IMR-90 (cell line): ENCODE measurements around the gene CAPZA1. TPM values are rescaled to one million over a fixed set of nuclear protein-coding genes. Genes with fewer than 3 reads are reported as not detected.

Source experiments
- ATAC-seq: fragments of 200-7000 bp; cut with Tn5 transposase; 2 replicates; pipeline ENCODE4 v1.9.1; 2020; ENCODE audit warnings: low read depth, mild to moderate bottlenecking, moderate library complexity
- BruUV-seq: library from RNA; stranded (reverse); fragments of 400-500 nt; replicated peaks from 2 replicates; lab custom pipeline; 2021; lab: Mats Ljungman, UMichigan
- CTCF ChIA-PET: fragments of 300-600 bp; formaldehyde crosslinking; extraction: SDS; loops from one replicate; lab custom pipeline; 2021; ENCODE audit warnings: antibody characterized with exemption; lab: Yijun Ruan, JAX
- POLR2A ChIA-PET: fragments of 300-600 bp; sonication (Branson Sonifier 250); formaldehyde crosslinking; loops from one replicate; lab custom pipeline; 2022; ENCODE audit warnings: antibody characterized with exemption; ENCODE audit not compliant: unreplicated experiment; lab: Charles Lee
- DNase-seq: peaks from one replicate; pipeline ENCODE4 v3.0.0; 2013
- H2AFZ ChIP-seq: replicated peaks from 2 replicates; pipeline ENCODE3; 2013; ENCODE audit warnings: low read length, mild to moderate bottlenecking; ENCODE audit not compliant: poor library complexity
- H2AK5ac ChIP-seq: 2 replicates; pipeline ENCODE4 v1.6.1; 2013; ENCODE audit warnings: low read depth, low read length, inconsistent platforms
- H2AK9ac ChIP-seq: replicated peaks from 2 replicates; pipeline ENCODE3; 2013; ENCODE audit warnings: mild to moderate bottlenecking, low read depth, low read length, moderate library complexity; ENCODE audit not compliant: poor library complexity
- H2BK120ac ChIP-seq: 2 replicates; pipeline ENCODE4 v1.6.1; 2013; ENCODE audit warnings: low read depth, low read length, inconsistent platforms
- H2BK15ac ChIP-seq: 3 replicates; pipeline ENCODE4 v1.6.1; 2013; ENCODE audit warnings: low read depth, low read length, inconsistent platforms
- H2BK20ac ChIP-seq: 2 replicates; pipeline ENCODE4 v1.6.1; 2013; ENCODE audit warnings: low read depth, mild to moderate bottlenecking, inconsistent platforms, low read length, moderate library complexity
- H2BK5ac ChIP-seq: 2 replicates; pipeline ENCODE4 v1.6.1; 2013; ENCODE audit warnings: mild to moderate bottlenecking, low read depth, low read length, inconsistent platforms; ENCODE audit not compliant: poor library complexity, severe bottlenecking
- H3K14ac ChIP-seq: replicated peaks from 2 replicates; pipeline ENCODE4 v1.6.1; 2013; ENCODE audit warnings: low read depth, low read length, inconsistent platforms
- H3K18ac ChIP-seq: 2 replicates; pipeline ENCODE4 v1.6.1; 2013; ENCODE audit warnings: low read depth, low read length, control low read depth
- H3K23ac ChIP-seq: 2 replicates; pipeline ENCODE4 v1.6.1; 2013; ENCODE audit warnings: low read depth, low read length, inconsistent platforms
- H3K27ac ChIP-seq: 2 replicates; pipeline ENCODE4 v1.5.1; 2013; ENCODE audit warnings: mild to moderate bottlenecking, control low read depth, low read length; ENCODE audit not compliant: insufficient read depth
- H3K27me3 ChIP-seq: 2 replicates; pipeline ENCODE4 v1.6.1; 2013; ENCODE audit warnings: low read length; ENCODE audit not compliant: control insufficient read depth, insufficient read depth
- H3K36me3 ChIP-seq: 2 replicates; pipeline ENCODE4 v1.6.1; 2013; ENCODE audit warnings: low read length, mixed read lengths; ENCODE audit not compliant: control insufficient read depth, insufficient read depth
- H3K4ac ChIP-seq: 2 replicates; pipeline ENCODE4 v1.6.1; 2013; ENCODE audit warnings: low read depth, low read length, inconsistent platforms
- H3K4me1 ChIP-seq: 2 replicates; pipeline ENCODE4 v1.6.1; 2013; ENCODE audit warnings: low read length, mixed read lengths; ENCODE audit not compliant: control insufficient read depth, insufficient read depth
- H3K4me2 ChIP-seq: 2 replicates; pipeline ENCODE4 v1.6.1; 2013; ENCODE audit warnings: low read depth, mild to moderate bottlenecking, control low read depth, low read length, moderate library complexity
- H3K4me3 ChIP-seq: 2 replicates; pipeline ENCODE4 v1.5.1; 2013; ENCODE audit warnings: low read depth, mild to moderate bottlenecking, control low read depth, low read length, moderate library complexity; ENCODE audit not compliant: insufficient read depth
- H3K56ac ChIP-seq: 2 replicates; pipeline ENCODE4 v1.6.1; 2013; ENCODE audit warnings: low read length, inconsistent platforms; ENCODE audit not compliant: insufficient read depth; ENCODE audit errors: extremely low read depth
- H3K79me1 ChIP-seq, 2 experiments: 2 replicates each; pipeline ENCODE4 v1.6.1; 2013; ENCODE audit warnings: low read length in 2 of 2, inconsistent platforms in 1 of 2, low read depth in 1 of 2
- H3K9ac ChIP-seq: 2 replicates; pipeline ENCODE4 v1.6.1; 2013; ENCODE audit warnings: low read depth, low read length, control low read depth
- H3K9me1 ChIP-seq: 2 replicates; pipeline ENCODE4 v1.6.1; 2013; ENCODE audit warnings: low read length, inconsistent platforms; ENCODE audit not compliant: insufficient read depth
- H3K9me3 ChIP-seq: 2 replicates; pipeline ENCODE4 v1.6.1; 2013; ENCODE audit warnings: low read length; ENCODE audit not compliant: control insufficient read depth, insufficient read depth
- H4K20me1 ChIP-seq: 2 replicates; pipeline ENCODE4 v1.6.1; 2013; ENCODE audit warnings: low read length, inconsistent platforms; ENCODE audit not compliant: insufficient read depth
- H4K5ac ChIP-seq: 2 replicates; pipeline ENCODE4 v1.6.1; 2013; ENCODE audit warnings: mild to moderate bottlenecking, low read depth, low read length, control low read depth
- H4K8ac ChIP-seq, 2 experiments: 2 replicates each; pipeline ENCODE4 v1.6.1; 2013; ENCODE audit warnings: low read depth in 2 of 2, low read length in 2 of 2, control low read depth in 1 of 2, inconsistent platforms in 1 of 2
- H4K91ac ChIP-seq: 2 replicates; pipeline ENCODE4 v1.6.1; 2013; ENCODE audit warnings: low read depth, low read length, inconsistent platforms; ENCODE audit not compliant: insufficient read depth
- BHLHE40 ChIP-seq: fragments of 150-350 bp; IDR thresholded peaks from 2 replicates; pipeline ENCODE4 v1.6.1; 2016; ENCODE audit warnings: mild to moderate bottlenecking, low read depth, low read length
- CEBPB ChIP-seq: IDR thresholded peaks from 2 replicates; pipeline ENCODE4 v1.6.1; 2012; ENCODE audit warnings: low read depth, low read length, improper control_type of control experiment
- CHD1 ChIP-seq: IDR thresholded peaks from 2 replicates; pipeline ENCODE4 v1.6.1; 2012; ENCODE audit warnings: low read depth, low read length, improper control_type of control experiment
- FOS ChIP-seq: fragments of 150-350 bp; IDR thresholded peaks from 2 replicates; pipeline ENCODE4 v1.6.1; 2016; ENCODE audit warnings: low read depth, low read length
- MAFK ChIP-seq: IDR thresholded peaks from 2 replicates; pipeline ENCODE4 v1.6.1; 2012; ENCODE audit warnings: low read depth, low read length, improper control_type of control experiment
- MAZ ChIP-seq: IDR thresholded peaks from 2 replicates; pipeline ENCODE4 v1.6.1; 2012; ENCODE audit warnings: low read depth, mild to moderate bottlenecking, low read length, improper control_type of control experiment, moderate library complexity, borderline replicate concordance
- MXI1 ChIP-seq: IDR thresholded peaks from 2 replicates; pipeline ENCODE4 v1.6.1; 2012; ENCODE audit warnings: low read depth, mild to moderate bottlenecking, low read length, moderate library complexity, borderline replicate concordance
- NFE2L2 ChIP-seq: fragments of 150-350 bp; IDR thresholded peaks from 2 replicates; pipeline ENCODE4 v1.6.1; 2016; ENCODE audit warnings: low read depth, mild to moderate bottlenecking, low read length
- POLR2A ChIP-seq: IDR thresholded peaks from 2 replicates; pipeline ENCODE4 v1.6.1; 2012; ENCODE audit warnings: mild to moderate bottlenecking, low read depth, low read length
- RCOR1 ChIP-seq: IDR thresholded peaks from 2 replicates; pipeline ENCODE4 v1.6.1; 2012; ENCODE audit warnings: mild to moderate bottlenecking, low read length, improper control_type of control experiment; ENCODE audit not compliant: insufficient replicate concordance
- RFX5 ChIP-seq: IDR thresholded peaks from 2 replicates; pipeline ENCODE4 v1.8.0; 2012; ENCODE audit warnings: low read depth, mild to moderate bottlenecking, low read length, moderate library complexity
- SMC3 ChIP-seq: fragments of 150-350 bp; IDR thresholded peaks from 2 replicates; pipeline ENCODE4 v1.6.1; 2016; ENCODE audit warnings: low read depth, mild to moderate bottlenecking, antibody characterized with exemption, low read length, moderate library complexity
- WGBS, 2 experiments: methylation state at CpG; one replicate each; pipeline versions ENCODE4 v1.1.5 to v1.1.7; 2013; ENCODE audit warnings: missing lambda C conversion rate in 2 of 2; ENCODE audit not compliant: insufficient read length in 1 of 2; ENCODE audit errors: extremely low coverage in 2 of 2; 5-methylcytosine and 5-hydroxymethylcytosine counted together
- dilution Hi-C: fragments of 300-500 bp; cut with HindIII; formaldehyde crosslinking; loops from one replicate; pipeline ENCODE4 v1.14.3; 2018; ENCODE audit warnings: low sequenced_read_pairs; ENCODE audit not compliant: unreplicated experiment
- in situ Hi-C: fragments of 300-500 bp; cut with MboI; formaldehyde crosslinking; loops from 3 replicates; pipeline ENCODE4 v1.14.3; 2019; ENCODE audit warnings: low sequenced_read_pairs, inconsistent platforms, mixed read lengths
- intact Hi-C: fragments of 100-400 bp; cut with micrococcal nuclease; formaldehyde crosslinking; loops from 2 replicates; pipeline ENCODE4 v1.10.0; 2022
- polyA plus RNA-seq, 3 experiments: library from polyadenylated mRNA; depleted of rRNA; stranded (reverse); fragments of >200 nt; gene quantifications; 2 replicates each; pipeline ENCODE4 v1.2.3, GENCODE V29; 2012; ENCODE audit warnings: low replicate concordance in 1 of 3
- total RNA-seq: library from RNA; depleted of rRNA; stranded (reverse); fragments of >200 nt; gene quantifications from 2 replicates; pipeline ENCODE4 v1.2.3, GENCODE V29; 2012
- TF ChIP-seq, protein P1 (sequence below): fragments of 150-350 bp; IDR thresholded peaks from 2 replicates; pipeline ENCODE4 v1.6.1; 2016; ENCODE audit warnings: low read depth, mild to moderate bottlenecking, low read length, moderate library complexity, borderline replicate concordance
- TF ChIP-seq, protein P2 (sequence below): conservative IDR thresholded peaks from 2 replicates; pipeline ENCODE4 v1.5.1; 2012; ENCODE audit warnings: mild to moderate bottlenecking, low read depth, low read length, improper control_type of control experiment
- TF ChIP-seq, protein P3 (sequence below): fragments of 150-350 bp; IDR thresholded peaks from 2 replicates; pipeline ENCODE4 v1.6.1; 2017; ENCODE audit warnings: mild to moderate bottlenecking, antibody characterized with exemption, low read length, low read depth

Gene CAPZA1
- total and polyA plus RNA-seq, 2 of the 4 experiments (the other 2 are of a cell fraction) = 108 to 262 TPM

DNA sequence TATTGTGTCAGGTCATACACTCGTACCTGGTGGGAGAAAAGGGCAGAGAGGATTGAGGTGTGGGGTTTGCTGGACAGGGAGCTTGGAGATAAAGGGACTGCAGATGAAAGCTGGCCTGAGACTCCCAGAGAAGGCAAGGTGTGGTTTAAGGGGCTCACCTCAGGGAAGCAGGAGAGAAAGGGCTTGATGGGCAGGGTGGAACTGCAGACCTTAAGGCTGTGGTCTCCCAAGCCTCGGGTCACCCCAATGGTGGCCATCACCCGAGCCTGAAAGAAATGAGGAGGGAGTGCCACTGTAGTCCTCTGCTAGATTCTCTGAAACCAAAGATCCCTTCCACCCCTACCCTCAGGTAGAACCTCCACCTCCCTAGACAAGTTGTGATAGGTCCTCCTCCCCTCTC lies 91.0 kb downstream of the CAPZA1 start:
- Histone ChIP-seq H3K36me3 (no peaks in the 10 kb centered on the region), H3K4ac (no peak overlapping the region; the same call in 1 of the 2 replicates), H2AK9ac (no peak overlapping the region), H3K9me3 (no peaks in the 10 kb centered on the region), H4K20me1 (peaks cover 5% of the 10 kb centered on the region; the same call in 1 of the 2 replicates), H3K4me3 (no peak overlapping the region), H3K56ac (no peak overlapping the region), H3K79me1 (peaks cover 4 to 10% of the 10 kb centered on the region in 2 experiments; a peak in 3 of 4 replicates), H4K5ac (no peak overlapping the region), H2AFZ (no peak overlapping the region), H2BK120ac (no peak overlapping the region), H3K18ac (no peak overlapping the region), H3K27ac (no peak overlapping the region), H3K23ac (no peak overlapping the region), H2BK15ac (no peak overlapping the region), H3K9ac (no peak overlapping the region), H3K4me1 (peaks cover 6% of the 10 kb centered on the region), H3K9me1 (0 out of 2 replicates have a peak, but pooled peaks cover 3% of the 10 kb centered on the region), H3K14ac (no peak overlapping the region), H2BK20ac (no peak overlapping the region), H4K91ac (no peak overlapping the region), H3K27me3 (peaks cover 4% of the 10 kb centered on the region; the same call in 1 of the 2 replicates), H2AK5ac (no peak overlapping the region; the same call in 1 of the 2 replicates), H4K8ac (no peak overlapping the region), H3K4me2 (no peak overlapping the region), H2BK5ac (no peak overlapping the region)
- intact Hi-C loops (loop anchor here (10.0 kb wide), 1 partner anchor 244 kb away; the partner anchor contains the start of gene SLC16A1), in situ Hi-C loops (loop anchor here (10.0 to 25.0 kb wide), 2 partner anchors 244 to 977 kb away; partner anchors contain the start of gene SLC16A1), dilution Hi-C loops (no loop called here)
- CTCF ChIA-PET = interaction anchor here (1.1 kb wide), 1 partner anchor 94 kb away, joined by 3 read pairs; no protein-coding TSS in a partner anchor
- 60% methylated on average over 1 of the region's 3 CpGs; no CpG with 5 or more reads in 1 of the 2 experiments for WGBS, 2 experiments
- DNase-seq (no peak), ATAC-seq (no peak)
- POLR2A ChIA-PET = interaction anchor here (0.6 kb wide), 1 partner anchor 20 kb away, joined by 9 read pairs; no protein-coding TSS in a partner anchor
- BruUV-seq = no TSS peak
- no peak for TF ChIP-seq MAZ
- TF ChIP-seq, protein P1, sequence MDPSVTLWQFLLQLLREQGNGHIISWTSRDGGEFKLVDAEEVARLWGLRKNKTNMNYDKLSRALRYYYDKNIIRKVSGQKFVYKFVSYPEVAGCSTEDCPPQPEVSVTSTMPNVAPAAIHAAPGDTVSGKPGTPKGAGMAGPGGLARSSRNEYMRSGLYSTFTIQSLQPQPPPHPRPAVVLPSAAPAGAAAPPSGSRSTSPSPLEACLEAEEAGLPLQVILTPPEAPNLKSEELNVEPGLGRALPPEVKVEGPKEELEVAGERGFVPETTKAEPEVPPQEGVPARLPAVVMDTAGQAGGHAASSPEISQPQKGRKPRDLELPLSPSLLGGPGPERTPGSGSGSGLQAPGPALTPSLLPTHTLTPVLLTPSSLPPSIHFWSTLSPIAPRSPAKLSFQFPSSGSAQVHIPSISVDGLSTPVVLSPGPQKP = no peak
- TF ChIP-seq RFX5 = no peak
- TF ChIP-seq NFE2L2 = no peak
- TF ChIP-seq, protein P2, sequence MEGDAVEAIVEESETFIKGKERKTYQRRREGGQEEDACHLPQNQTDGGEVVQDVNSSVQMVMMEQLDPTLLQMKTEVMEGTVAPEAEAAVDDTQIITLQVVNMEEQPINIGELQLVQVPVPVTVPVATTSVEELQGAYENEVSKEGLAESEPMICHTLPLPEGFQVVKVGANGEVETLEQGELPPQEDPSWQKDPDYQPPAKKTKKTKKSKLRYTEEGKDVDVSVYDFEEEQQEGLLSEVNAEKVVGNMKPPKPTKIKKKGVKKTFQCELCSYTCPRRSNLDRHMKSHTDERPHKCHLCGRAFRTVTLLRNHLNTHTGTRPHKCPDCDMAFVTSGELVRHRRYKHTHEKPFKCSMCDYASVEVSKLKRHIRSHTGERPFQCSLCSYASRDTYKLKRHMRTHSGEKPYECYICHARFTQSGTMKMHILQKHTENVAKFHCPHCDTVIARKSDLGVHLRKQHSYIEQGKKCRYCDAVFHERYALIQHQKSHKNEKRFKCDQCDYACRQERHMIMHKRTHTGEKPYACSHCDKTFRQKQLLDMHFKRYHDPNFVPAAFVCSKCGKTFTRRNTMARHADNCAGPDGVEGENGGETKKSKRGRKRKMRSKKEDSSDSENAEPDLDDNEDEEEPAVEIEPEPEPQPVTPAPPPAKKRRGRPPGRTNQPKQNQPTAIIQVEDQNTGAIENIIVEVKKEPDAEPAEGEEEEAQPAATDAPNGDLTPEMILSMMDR = no peak
- no peak for TF ChIP-seq CHD1
- TF ChIP-seq BHLHE40 = no peak
- TF ChIP-seq MXI1 = no peak
- no peak for TF ChIP-seq MAFK
- no peak for TF ChIP-seq FOS
- no peak for TF ChIP-seq RCOR1
- TF ChIP-seq CEBPB = no peak
- TF ChIP-seq POLR2A = no peak
- TF ChIP-seq, protein P3, sequence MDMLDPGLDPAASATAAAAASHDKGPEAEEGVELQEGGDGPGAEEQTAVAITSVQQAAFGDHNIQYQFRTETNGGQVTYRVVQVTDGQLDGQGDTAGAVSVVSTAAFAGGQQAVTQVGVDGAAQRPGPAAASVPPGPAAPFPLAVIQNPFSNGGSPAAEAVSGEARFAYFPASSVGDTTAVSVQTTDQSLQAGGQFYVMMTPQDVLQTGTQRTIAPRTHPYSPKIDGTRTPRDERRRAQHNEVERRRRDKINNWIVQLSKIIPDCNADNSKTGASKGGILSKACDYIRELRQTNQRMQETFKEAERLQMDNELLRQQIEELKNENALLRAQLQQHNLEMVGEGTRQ = no peak
- no peak for TF ChIP-seq SMC3
